PC-9 (cell line): ENCODE measurements around the gene DPP10.

ENCODE experiments used
- CTCF ChIP-seq: fragments of 200-600 bp; sonication (generic); conservative IDR thresholded peaks from 2 replicates; pipeline ENCODE4 v1.6.1; 2017; ENCODE audit warnings: mixed run types, antibody characterized with exemption, mild to moderate bottlenecking, moderate library complexity
- EZH2 ChIP-seq: fragments of 200-600 bp; sonication (generic); IDR thresholded peaks from 2 replicates; pipeline ENCODE4 v1.8.0; 2017; ENCODE audit warnings: antibody characterized with exemption, low read depth

GRCh38 chr2:115400940-115401339 is 958.5 kb downstream of the DPP10 start:
- TF ChIP-seq CTCF (no peak), EZH2 (no peak)
